Stimulated activated CD4-positive, alpha-beta T cell treated with anti-CD3 and anti-CD28 coated beads, Interleukin-1b, Interleukin-23, amount 100 ng/mL, for 24 hours (primary cell): ENCODE data around the gene ZFP91.

Experiments used
- DNase-seq, 4 experiments: peaks; one replicate each; pipeline ENCODE4 v3.0.0-alpha.2; 2020; ENCODE audit warnings: low read depth in 4 of 4, low spot score in 1 of 4

Gene ZFP91

DNA sequence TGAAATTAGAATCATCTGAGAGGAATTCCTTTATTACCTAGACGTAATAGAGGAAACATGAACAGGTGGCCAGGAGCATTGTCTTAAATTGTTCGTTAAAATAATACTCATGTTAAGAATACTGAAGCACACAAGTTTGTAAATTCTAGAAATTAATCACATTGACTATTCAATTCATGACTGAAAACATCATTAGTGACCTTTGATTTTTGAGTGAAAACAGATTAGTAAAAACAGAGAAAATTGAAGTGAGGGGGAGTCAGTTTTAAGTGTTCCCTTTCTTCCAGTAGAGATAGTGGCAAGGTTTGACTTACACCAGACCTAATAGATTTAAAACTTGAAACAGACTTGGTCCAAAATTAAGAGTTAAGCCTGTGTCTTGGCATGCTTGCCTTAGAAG, 1.4 kb downstream of the ZFP91 start:
- no peak for DNase-seq

DNA sequence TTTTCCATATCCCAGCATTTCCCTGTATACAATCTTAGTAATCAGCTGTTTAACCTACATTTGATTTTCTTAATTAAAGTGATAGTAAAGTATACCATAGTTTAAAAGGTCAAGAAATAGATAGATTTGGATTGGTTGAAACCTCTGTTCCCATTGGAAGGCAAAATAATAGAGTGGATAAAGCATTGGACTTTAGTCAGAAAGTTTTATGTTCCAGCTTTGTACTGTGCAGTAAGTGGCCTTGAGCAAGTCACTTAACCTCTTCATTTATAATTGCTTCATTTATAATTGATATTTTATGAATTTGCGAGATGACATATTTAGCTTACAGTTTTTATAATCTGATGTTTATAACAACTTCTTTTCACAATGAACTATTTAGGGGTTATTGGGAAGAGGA, 3.6 kb downstream of the ZFP91 start:
- DNase-seq, result no peak

DNA sequence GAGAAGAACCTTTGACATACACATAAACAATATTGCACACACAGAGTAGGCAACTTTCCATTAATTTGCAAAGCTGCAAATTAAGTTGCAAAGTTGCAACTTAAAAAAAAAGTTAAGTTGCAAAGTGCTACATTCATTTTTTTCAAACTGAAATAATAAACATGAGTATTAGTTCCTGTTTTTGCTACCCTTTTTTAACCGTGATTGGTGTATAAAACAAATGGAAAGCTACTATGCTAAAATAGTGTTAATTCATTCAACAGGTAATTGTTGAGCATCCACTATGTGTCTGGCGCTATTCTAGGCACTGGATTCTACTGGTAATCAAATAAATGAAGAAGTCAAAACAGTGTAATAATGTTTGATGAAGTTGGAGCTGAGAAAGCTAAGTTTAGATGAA, 8.1 kb downstream of the ZFP91 start:
- no peak for DNase-seq

DNA sequence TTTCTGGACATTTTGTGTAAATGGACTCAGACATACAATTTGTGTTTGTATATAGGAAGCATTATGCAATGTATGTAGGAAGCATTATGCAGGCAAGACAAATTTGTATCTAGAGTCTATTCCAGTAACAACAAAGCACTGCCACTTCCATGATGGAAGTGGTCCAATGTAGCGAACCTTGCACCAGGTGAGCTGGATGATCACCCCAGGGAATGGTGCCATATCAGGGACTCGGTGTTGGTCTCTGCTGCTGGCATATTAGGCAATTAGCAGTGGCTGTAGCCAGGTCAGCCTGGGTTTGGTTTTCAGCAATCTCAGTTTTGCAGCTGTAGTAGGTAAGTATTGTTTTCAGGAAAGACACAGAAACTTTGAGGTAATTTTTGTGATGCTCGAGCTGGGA, 12.8 kb downstream of the ZFP91 start:
- DNase-seq, result no peak

DNA sequence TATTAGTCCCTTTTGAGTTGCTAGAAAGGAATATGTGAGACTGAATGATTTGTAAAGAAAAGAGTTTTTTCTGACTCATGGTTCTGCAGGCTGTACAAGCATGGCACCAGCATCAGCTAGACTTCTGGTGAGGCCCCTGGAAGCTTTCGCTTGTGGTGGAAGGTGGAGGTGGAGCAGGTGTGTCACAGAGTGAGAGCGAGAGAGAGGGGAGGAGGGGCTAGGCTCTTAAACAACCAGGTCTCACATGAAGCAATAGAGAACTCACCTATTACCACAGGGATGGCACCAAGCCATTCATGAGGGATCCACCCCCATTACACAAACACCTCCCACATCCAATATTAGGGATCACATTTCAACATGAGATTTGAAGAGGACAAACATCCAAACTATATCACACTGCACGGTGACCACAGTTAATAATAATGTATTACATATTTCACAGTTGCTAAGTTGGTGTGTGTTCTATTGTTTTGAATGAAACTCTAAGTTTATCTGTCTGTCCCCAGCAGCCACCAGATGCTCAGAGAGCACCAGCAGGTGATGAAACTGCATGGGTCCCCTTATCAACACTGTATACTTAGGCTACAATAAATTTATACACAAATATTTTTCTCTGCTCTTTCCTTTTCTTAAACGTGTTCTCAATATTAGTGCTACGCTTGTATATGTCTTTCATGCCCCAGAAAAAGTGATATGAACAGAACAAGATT, 14.1 kb downstream of the ZFP91 start:
- peak in 2 of 4 experiments; percentile 40 to 43 for DNase-seq

DNA sequence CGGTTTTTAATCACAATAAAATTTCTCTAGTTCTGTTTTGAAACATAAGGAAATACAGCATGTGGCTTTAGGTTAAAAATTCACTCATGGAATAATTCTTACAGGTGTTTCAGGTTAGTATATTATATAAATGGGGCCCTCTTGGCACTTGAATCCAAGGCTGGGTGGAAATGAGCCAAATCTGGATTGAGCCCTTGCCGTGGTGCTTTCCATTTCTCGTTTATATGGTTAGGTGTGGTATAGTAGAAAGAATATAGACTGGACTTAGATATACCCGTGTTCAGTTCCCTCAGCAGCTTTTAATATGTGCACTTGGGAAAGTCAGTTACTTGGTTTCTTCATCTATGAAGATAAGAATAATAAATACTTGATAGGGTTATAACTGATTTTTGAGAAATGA, 16.0 kb downstream of the ZFP91 start:
- DNase-seq, result no peak

DNA sequence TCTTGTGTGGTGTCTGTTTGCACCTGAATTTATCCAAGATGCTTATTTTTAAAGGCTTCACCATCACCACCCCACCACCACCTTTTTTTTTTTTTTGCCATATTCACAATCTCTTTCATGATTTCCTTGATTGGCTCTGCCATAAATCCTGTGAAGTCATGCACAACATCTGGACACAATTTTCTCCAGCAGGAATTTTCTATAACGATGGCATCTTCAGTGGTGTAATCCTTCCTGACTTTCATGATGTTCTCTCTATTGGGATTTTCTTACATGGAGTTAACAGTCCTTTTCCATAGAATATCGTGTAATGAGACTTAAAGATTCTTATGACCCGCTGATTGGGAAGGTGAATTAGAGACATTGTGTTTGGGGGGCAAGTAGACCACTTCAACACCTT, 17.8 kb downstream of the ZFP91 start:
- DNase-seq, result no peak

DNA sequence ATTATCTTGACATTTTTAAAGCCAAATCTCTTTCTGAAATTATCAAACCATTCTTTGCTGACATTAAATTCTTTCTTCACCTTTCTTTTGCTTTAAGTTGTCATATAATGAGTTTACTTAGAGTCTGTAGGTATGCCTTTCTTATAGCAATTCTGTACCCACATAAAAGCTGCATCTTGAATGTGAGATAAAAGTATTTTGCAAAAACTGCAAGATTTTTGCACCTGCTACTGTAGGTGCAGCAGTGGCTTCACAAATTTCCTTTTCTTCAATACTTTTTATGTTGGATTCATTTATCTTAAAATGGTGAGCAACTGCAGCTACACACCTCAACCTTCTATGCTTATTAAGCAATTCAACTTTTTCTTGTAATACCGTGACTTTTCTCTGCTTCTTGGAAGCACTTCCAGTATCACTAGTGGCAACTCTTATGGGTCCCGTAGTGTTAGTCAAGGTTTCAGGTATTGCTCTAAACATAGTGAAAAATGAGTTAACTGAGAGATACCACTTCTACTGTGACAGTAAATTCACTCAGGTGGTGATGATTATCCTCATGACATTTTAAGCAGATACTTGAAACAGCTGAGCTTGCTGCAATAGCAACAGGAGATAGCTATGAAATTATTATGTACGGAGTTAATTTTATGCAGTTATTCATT, 18.8 kb downstream of the ZFP91 start:
- DNase-seq, result no peak

DNA sequence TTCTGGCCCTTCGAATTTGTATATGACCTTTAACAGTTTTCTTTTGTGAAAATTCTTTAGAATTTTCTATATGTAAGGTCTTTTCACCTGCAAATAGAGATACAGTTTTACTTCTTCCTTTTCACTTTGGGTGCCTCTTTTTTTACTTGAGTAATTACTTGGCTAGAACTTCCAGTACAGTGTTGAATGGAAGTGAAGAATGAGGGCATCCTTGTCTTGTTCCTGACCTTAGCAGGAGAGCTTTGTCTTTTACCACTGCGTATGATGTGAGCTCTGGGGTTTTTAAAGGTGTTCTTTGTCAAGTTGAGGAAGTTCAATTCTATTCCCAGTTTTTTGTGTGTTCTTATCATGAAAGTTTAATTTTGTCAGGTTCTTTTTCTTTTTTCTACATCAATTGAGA, 21.6 kb downstream of the ZFP91 start:
- no peak for DNase-seq

DNA sequence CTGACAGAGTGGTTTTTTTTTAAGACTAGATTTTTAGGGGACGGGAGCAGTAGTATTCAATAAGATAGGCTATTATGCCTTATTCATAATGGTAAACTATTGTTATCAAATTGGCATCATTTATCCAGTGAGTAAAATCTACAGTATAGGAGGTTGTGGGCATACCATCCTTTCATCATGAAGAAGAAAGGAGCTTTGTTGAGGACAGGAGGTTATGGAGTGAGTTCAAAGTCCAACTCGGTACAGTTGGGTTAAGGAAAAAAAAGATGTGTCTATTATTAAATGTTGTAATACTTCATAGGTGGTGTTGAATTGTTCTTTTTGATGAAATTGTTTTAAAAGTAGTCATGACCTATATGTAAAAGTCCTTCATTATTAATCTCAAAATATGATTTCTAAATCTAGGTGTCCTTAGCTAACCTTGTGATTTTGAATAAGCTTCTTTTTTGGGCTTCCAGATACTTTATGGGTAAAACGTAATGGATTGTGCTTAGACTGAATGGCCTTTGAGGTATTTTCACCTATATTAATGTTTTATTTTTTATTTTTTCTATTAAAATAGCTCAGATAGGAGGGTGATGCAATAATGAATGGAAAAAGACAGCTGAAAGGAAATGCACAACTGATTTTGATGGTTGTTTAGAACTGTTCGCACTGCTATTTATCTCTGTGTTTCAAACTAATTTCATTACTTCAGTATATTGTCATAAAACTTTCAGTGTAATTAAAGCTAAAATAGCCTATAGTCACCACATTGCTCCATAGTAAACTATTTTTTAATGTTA, 28.3 kb downstream of the ZFP91 start:
- DNase-seq, result no peak

DNA sequence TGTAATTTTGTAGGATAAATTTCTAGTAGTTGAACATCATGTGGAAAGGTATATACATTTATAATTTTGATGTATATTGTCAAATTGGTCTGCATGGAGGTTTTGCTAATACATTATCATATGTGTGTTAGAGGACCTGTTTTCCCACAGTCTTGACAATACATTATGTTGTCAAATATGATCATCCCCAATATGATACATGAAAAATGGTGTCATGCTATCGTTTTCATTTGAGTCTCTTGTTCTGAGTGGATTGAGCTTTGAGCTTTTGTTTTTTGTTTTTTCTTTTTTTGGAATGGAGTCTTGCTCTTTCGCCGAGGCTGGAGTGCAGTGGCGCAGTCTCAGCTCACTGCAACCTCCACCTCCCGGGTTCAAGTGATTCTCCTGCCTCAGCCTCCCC, 29.5 kb downstream of the ZFP91 start:
- DNase-seq, result no peak

DNA sequence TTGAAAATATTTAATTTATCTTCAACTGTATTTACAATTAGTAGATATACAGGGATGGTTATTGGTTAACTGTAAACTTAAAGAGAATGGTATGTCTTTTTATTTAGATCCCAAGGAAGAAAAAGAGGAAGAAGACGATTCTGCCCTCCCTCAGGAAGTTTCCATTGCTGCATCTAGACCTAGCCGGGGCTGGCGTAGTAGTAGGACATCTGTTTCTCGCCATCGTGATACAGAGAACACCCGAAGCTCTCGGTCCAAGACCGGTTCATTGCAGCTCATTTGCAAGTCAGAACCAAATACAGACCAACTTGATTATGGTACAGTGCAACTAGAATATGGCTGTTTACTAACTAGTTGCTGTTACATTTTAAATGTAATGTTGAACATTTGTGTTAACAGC, 30.9 kb downstream of the ZFP91 start:
- DNase-seq, result no peak

DNA sequence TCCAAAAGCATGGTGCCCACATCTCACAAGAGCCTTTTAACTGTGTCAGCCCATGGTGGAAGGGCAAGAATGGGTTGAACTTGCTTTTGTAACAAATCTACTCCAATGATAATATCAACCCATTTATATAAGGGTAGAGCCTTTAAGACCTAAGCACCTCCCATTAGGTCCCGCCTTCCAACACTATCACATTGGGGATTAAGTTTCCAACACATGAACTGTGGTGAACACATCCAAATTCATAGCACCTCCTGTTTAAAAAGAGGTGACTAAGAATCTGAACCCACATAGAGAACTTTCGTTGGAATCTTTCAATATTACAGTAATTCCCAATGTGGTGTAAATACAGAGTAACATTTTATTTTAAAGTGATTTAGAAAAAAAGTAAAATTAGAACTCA, 34.4 kb downstream of the ZFP91 start:
- no peak for DNase-seq

DNA sequence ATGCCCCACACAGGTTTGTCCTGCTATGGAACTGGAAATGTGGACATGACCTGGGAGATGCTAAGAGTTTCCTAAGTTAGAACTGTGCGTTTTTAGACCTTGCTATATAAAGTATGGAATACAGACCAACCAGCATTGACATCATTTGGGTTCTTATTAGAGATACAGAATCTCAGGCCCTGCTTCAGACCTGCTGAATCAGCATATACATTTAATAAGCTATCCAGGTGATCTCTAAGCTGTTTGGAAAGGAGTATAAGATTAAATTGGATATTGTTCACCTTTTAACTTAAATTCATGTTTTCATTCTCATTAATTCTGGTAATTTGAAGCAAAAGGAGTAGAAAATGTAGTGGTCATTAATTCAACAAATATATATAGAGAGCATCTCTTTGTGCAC, 36.7 kb downstream of the ZFP91 start:
- DNase-seq, result no peak

DNA sequence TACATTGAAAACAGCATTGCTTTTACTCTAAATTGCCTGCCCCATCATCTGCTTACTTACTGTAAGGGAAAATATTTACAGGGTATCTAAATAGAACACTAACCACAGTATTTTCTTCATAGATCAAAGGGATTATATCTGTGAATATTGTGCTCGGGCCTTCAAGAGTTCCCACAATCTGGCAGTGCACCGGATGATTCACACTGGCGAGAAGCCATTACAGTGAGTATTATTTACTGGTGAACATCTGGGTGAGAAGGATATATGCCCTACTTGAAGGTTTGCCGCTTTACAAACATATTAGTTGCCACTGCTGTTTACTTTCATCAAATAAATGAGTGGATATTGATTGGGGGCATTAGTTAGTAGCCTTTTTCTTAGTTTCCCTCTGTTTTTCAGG, 37.7 kb downstream of the ZFP91 start:
- DNase-seq, result no peak

DNA sequence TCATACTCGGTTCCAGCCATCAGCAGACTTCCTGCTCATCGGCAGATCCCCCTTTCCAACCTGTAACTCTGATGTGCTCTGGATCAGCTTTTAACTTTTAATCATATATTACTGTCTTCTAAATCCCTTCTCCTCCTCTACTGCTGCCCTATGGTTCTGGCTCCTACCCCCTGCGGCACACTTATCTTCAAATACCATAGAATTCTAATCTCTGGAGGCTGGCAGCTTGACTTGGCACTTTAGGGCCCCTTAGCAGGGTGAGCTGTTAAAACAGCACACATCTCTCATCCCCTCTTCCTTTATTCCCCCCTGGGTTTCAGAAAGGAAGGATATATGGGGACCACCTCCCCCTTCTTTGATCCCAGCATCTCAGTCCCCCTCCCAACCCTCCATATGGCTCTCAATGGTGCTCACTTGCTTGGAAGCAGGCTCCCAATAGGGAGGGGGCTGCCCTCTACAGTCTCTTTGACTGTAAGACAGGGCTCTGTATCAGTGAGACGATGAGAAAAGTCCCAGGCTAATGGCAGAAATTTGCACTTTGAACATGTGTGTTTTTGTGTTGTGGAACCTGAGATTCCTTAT, 39.2 kb downstream of the ZFP91 start:
- no peak for DNase-seq

DNA sequence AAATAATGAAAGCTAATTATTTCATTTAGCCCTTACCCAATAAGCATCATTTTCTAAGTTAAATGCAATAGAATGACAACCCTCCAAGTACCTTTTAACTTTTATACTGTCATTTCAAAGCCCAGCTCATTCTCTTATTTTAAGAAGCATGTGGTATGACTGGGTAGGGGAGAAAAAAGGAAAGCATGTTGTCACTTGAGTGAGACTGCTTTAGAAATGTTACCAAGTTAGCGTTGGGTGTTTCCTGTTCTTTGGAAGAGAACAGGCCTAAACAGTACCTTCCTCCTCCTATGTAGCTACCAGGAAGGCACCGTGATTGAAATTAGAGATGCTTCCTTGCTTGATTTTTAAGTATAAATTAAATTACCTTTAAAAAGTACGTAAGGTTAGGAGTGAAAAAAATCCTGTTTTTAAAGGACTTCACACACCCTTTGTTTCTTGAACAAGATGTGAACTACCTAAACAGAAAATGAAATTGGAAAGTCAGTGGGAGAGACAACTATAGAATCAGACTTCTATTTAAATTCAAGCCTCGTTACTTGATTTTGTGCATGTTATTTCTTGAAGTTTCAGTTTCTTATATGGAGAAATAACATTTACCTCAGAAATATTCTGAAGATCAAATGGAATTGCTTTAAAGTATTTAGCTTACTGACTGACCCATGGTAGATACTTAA, 42.9 kb downstream of the ZFP91 start:
- no peak for DNase-seq

DNA sequence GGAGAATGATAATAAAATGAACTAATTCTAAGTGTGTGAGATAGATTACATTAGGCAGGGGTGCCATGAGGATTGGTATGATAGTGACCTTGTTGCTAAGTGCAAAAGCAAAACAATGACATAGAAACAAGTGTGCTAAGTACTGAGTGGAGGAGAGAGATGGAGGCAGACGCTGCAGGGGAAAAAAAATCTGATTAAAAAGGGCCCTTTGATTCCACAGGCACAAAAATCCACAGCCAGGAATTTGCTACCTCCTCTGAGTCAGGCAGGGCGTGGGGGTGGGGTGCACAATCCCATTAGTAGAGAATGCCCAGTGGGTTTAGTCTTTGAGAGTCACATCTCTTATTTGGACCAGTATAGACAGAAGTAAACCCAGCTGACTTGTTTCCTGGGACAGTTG, 43.5 kb downstream of the ZFP91 start, which contains the start of gene CNTF:
TSS of gene CNTF (plus strand) at position 322 of the 400 bp plus-strand sequence. CDS start 88 bp downstream, outside the sequence.
- no peak for DNase-seq

DNA sequence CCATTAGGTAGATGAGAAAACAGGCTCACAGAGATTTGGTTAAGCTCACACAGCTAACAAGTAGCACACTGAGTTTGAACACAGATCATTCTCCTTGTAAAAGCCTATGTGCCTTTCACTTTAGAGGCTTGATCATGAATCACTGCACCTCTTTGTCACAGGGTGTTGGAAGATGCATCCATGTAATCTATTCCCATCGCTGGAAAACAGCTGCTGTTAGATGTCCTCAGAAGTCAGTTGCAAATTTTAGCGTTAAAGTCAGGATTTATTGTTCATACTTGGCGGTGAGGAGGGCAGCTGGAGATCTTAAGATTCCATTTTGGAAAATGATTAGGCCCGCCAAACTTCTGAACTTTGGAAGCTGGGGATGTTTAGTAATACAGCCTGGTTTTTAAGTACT, 46.2 kb downstream of the ZFP91 start:
- DNase-seq, result no peak

DNA sequence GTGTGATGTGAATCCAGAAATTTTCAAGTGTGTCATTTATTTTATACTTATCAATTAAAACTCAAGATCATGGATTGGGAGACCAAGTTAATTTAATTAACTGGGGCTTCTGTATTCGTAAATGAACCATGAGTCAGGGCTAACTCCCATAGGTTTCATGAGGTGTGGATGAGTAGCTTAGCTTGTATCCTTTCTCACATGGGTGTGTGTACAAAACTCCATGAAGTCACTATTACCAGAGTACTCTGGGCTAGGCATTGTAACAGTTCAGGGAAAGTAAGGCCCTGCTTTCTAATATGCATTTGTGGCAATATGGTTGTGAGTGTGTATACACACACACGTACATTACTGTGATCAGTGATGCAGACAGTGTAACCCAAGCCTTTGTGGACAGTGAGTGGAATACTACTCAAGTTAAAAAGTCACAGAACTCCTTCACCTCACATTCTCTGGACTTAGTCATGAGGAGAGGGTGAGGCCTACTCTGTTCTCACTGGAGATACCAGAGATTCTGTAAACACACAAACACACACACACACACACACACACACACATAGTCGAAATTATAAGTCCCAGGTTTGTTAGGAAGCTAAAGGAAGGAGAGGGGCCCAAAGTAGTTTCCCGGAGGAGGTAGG, 47.1 kb downstream of the ZFP91 start:
- DNase-seq, result no peak
